Uterus (tissue), 4 donors: ENCODE data around the gene ACSBG1. TPM values are rescaled to one million over a fixed set of nuclear protein-coding genes. Genes with fewer than 3 reads are reported as not detected.

ENCODE experiments used
- DNase-seq, 2 donors: peaks; one replicate each; pipeline ENCODE4 v3.0.0-alpha.2; 2019 to 2020
- H3K27ac ChIP-seq, 2 donors: fragments of 200-600 bp; sonication (generic); 1 replicate in 1 of 2; 2 replicates in 1 of 2; pipeline ENCODE4 v1.5.1; 2016 to 2018
- H3K27me3 ChIP-seq, 2 donors: fragments of 200-600 bp; sonication (generic); one replicate each; pipeline ENCODE4 v1.5.1; 2018 to 2019; ENCODE audit warnings: control low read depth in 1 of 2
- H3K36me3 ChIP-seq, 2 donors: fragments of 200-600 bp; sonication (generic); one replicate each; pipeline ENCODE4 v1.5.1; 2019; ENCODE audit warnings: control low read depth in 1 of 2
- H3K4me1 ChIP-seq, 2 donors: fragments of 200-600 bp; sonication (generic); one replicate each; pipeline ENCODE4 v1.5.1; 2018 to 2019; ENCODE audit warnings: control low read depth in 1 of 2
- H3K4me3 ChIP-seq, 2 donors: fragments of 200-600 bp; sonication (generic); 1 replicate in 1 of 2; 2 replicates in 1 of 2; pipeline ENCODE4 v1.5.1; 2018 to 2019; ENCODE audit warnings: mild to moderate bottlenecking in 1 of 2
- H3K9me3 ChIP-seq, 2 donors: fragments of 200-600 bp; sonication (generic); one replicate each; pipeline ENCODE4 v1.5.1; 2019; ENCODE audit warnings: control low read depth in 1 of 2
- CTCF ChIP-seq, 4 experiments: fragments of 200-600 bp in 2 of 4; fragments of 450-650 bp in 2 of 4; sonication (generic) in 2 of 4; IDR thresholded peaks; one replicate each; pipeline ENCODE4 v1.5.1; 2016 to 2019; ENCODE audit warnings: antibody characterized with exemption in 4 of 4, mild to moderate bottlenecking in 2 of 4, moderate library complexity in 1 of 4
- POLR2A ChIP-seq, 2 donors: fragments of 450-650 bp; IDR thresholded peaks; one replicate each; pipeline ENCODE4 v1.6.1; 2016; ENCODE audit warnings: antibody characterized with exemption in 2 of 2, mild to moderate bottlenecking in 1 of 2, moderate library complexity in 1 of 2
- intact Hi-C: fragments of 100-400 bp; cut with DNase I; formaldehyde crosslinking; loops from one replicate; pipeline ENCODE4 v1.15.1; 2023; ENCODE audit warnings: low total_unique reads
- total RNA-seq, 4 donors: library from RNA; depleted of rRNA in 3 of 4; stranded (reverse); fragments of >200 nt in 3 of 4; gene quantifications; one replicate each; pipeline versions ENCODE4 v1.1.0 to v1.2.4, GENCODE V29; 2014 to 2023
- donor health status: DM: yes; HTN: yes; CAD: no.

Gene ACSBG1
- total RNA-seq, 4 donors from 2014 or later: 3.5 TPM; not detected in 3

- intact Hi-C loops: loop anchor here (5.0 kb wide), 1 partner anchor 83 kb away; no protein-coding TSS in a partner anchor
These were observed 38.6 kb downstream of the ACSBG1 start for GRCh38 chr15:78195735-78196201.

GRCh38 chr15:78194568-78194925 is 39.8 kb downstream of the ACSBG1 start:
- intact Hi-C loops: no loop called here
- TF ChIP-seq CTCF (IDR thresholded peaks at IDR 0.05): no peak

More at GRCh38 chr15:78195735-78196201, 38.6 kb downstream of the ACSBG1 start:
- DNase-seq: no peak
- H3K4me1 ChIP-seq: no peaks in the 10 kb centered on the region
- H3K36me3 ChIP-seq: no peaks in the 10 kb centered on the region
- TF ChIP-seq POLR2A (IDR thresholded peaks at IDR 0.05): no peak
- TF ChIP-seq CTCF (IDR thresholded peaks at IDR 0.05): peak; percentile 51 to 76 (median 68)
- H3K9me3 ChIP-seq: no peaks in the 10 kb centered on the region
- no peak overlapping the region for H3K27ac ChIP-seq
- H3K4me3 ChIP-seq: no peak overlapping the region
- no peaks in the 10 kb centered on the region for H3K27me3 ChIP-seq

GRCh38 chr15:78193731-78194567 is 40.4 kb downstream of the ACSBG1 start:
- Histone ChIP-seq H3K4me1 (no peaks in the 10 kb centered on the region), H3K4me3 (no peak overlapping the region), H3K9me3 (no peaks in the 10 kb centered on the region), H3K27me3 (no peaks in the 10 kb centered on the region), H3K36me3 (no peaks in the 10 kb centered on the region), H3K27ac (no peak overlapping the region)
- TF ChIP-seq POLR2A (IDR thresholded peaks at IDR 0.05) (no peak), CTCF (IDR thresholded peaks at IDR 0.05) (no peak)
- DNase-seq: no peak
- intact Hi-C loops: no loop called here

More at GRCh38 chr15:78194568-78194925, 39.8 kb downstream of the ACSBG1 start:
- no peak overlapping the region for H3K4me3 ChIP-seq
- DNase-seq: no peak
- H3K27me3 ChIP-seq: no peaks in the 10 kb centered on the region
- H3K36me3 ChIP-seq: no peaks in the 10 kb centered on the region
- no peaks in the 10 kb centered on the region for H3K4me1 ChIP-seq
- no peaks in the 10 kb centered on the region for H3K9me3 ChIP-seq
- H3K27ac ChIP-seq: no peak overlapping the region

GRCh38 chr15:78192826-78193594 is 41.4 kb downstream of the ACSBG1 start:
- intact Hi-C loops: no loop called here
- H3K36me3 ChIP-seq: no peaks in the 10 kb centered on the region
- no peak overlapping the region for H3K27ac ChIP-seq
- H3K27me3 ChIP-seq: no peaks in the 10 kb centered on the region
- TF ChIP-seq CTCF (IDR thresholded peaks at IDR 0.05) (no peak), POLR2A (IDR thresholded peaks at IDR 0.05) (no peak)
- no peaks in the 10 kb centered on the region for H3K9me3 ChIP-seq
- no peak for DNase-seq
- no peaks in the 10 kb centered on the region for H3K4me1 ChIP-seq
- no peak overlapping the region for H3K4me3 ChIP-seq

- Histone ChIP-seq H3K4me3 (no peak overlapping the region), H3K9me3 (no peaks in the 10 kb centered on the region), H3K27me3 (no peaks in the 10 kb centered on the region), H3K36me3 (no peaks in the 10 kb centered on the region), H3K27ac (no peak overlapping the region), H3K4me1 (no peaks in the 10 kb centered on the region)
- intact Hi-C loops: no loop called here
- no peak for TF ChIP-seq CTCF (IDR thresholded peaks at IDR 0.05)
- no peak for TF ChIP-seq POLR2A (IDR thresholded peaks at IDR 0.05)
- DNase-seq: no peak
These were observed 51.5 kb downstream of the ACSBG1 start for GRCh38 chr15:78182821-78183220.
